Transverse colon (tissue), 4 donors: ENCODE measurements around the gene DLG2. TPM values are rescaled to one million over a fixed set of nuclear protein-coding genes. Genes with fewer than 3 reads are reported as not detected.

ENCODE experiments used
- DNase-seq: peaks from one replicate; pipeline ENCODE4 v3.0.0-alpha.2; 2019
- H3K27ac ChIP-seq, 4 donors: fragments of 200-600 bp; sonication (generic); 2 replicates each; pipeline ENCODE4 v1.5.1; 2016 to 2018; ENCODE audit warnings: inconsistent platforms in 4 of 4
- H3K27me3 ChIP-seq: fragments of 200-600 bp; sonication (generic); 2 replicates; pipeline ENCODE4 v1.5.1; 2017; ENCODE audit warnings: inconsistent platforms
- H3K36me3 ChIP-seq, 4 donors: fragments of 200-600 bp; sonication (generic); 2 replicates each; pipeline ENCODE4 v1.5.1; 2017 to 2019; ENCODE audit warnings: inconsistent platforms in 4 of 4
- H3K4me1 ChIP-seq, 4 donors: fragments of 200-600 bp; sonication (generic); 2 replicates each; pipeline ENCODE4 v1.5.1; 2017 to 2020; ENCODE audit warnings: inconsistent platforms in 4 of 4
- H3K4me3 ChIP-seq, 4 donors: fragments of 200-600 bp; sonication (generic); 1 replicate in 1 of 4; 2 replicates in 3 of 4; pipeline versions ENCODE4 v1.5.1 to v1.6.1; 2017 to 2019; ENCODE audit warnings: inconsistent platforms in 4 of 4
- H3K9me3 ChIP-seq, 2 donors: fragments of 200-600 bp; sonication (generic); 2 replicates each; pipeline ENCODE4 v1.5.1; 2017 to 2019; ENCODE audit warnings: inconsistent platforms in 2 of 2
- EP300 ChIP-seq: sonication (generic); formaldehyde crosslinking; IDR thresholded peaks from one replicate; pipeline ENCODE4 v1.6.1; 2017; ENCODE audit warnings: antibody characterized with exemption, low read depth
- POLR2A ChIP-seq: fragments of 450-650 bp; IDR thresholded peaks from one replicate; pipeline ENCODE4 v1.6.1; 2016; ENCODE audit warnings: antibody characterized with exemption, mild to moderate bottlenecking, moderate library complexity
- POLR2AphosphoS5 ChIP-seq, 3 donors: sonication (generic); formaldehyde crosslinking; IDR thresholded peaks; one replicate each; pipeline ENCODE4 v1.6.1; 2016; ENCODE audit warnings: antibody characterized with exemption in 3 of 3
- WGBS, 2 donors: methylation state at CpG; one replicate each; pipeline ENCODE4 v1.1.5; 2018; ENCODE audit warnings: low coverage in 1 of 2; 5-methylcytosine and 5-hydroxymethylcytosine counted together
- in situ Hi-C, 4 donors: fragments of 200-750 bp; cut with MboI; loops; one replicate each; pipeline versions ENCODE4 v1.15.0 to v1.15.1; 2017; ENCODE audit warnings: low sequenced_read_pairs in 3 of 4, low pct_ligation_motif_present in 1 of 4, low pct_unique_long_range_greater_than_20kb in 1 of 4
- intact Hi-C: fragments of 100-400 bp; cut with DNase I; formaldehyde crosslinking; loops from one replicate; pipeline ENCODE4 v1.15.1; 2023; ENCODE audit warnings: low total_unique reads
- total RNA-seq, 4 donors: library from RNA; depleted of rRNA; stranded (reverse); fragments of >200 nt; gene quantifications; one replicate each; pipeline ENCODE4 v1.1.0, GENCODE V29; 2016
- TF ChIP-seq, protein P1 (sequence below), 5 experiments: fragments of 200-600 bp in 3 of 5; fragments of 450-650 bp in 2 of 5; sonication (generic) in 3 of 5; IDR thresholded peaks; 1 replicate in 2 of 5; 2 replicates in 3 of 5; pipeline ENCODE4 v1.5.1; 2016 to 2017; ENCODE audit warnings: antibody characterized with exemption in 5 of 5, inconsistent platforms in 3 of 5, mild to moderate bottlenecking in 2 of 5, moderate library complexity in 1 of 5

DLG2 gene
- total RNA-seq, 4 donors from 2014 or later: 1.9 to 28.3 (median 3.7) TPM

- TF ChIP-seq EP300: no peak
- TF ChIP-seq, protein P1, sequence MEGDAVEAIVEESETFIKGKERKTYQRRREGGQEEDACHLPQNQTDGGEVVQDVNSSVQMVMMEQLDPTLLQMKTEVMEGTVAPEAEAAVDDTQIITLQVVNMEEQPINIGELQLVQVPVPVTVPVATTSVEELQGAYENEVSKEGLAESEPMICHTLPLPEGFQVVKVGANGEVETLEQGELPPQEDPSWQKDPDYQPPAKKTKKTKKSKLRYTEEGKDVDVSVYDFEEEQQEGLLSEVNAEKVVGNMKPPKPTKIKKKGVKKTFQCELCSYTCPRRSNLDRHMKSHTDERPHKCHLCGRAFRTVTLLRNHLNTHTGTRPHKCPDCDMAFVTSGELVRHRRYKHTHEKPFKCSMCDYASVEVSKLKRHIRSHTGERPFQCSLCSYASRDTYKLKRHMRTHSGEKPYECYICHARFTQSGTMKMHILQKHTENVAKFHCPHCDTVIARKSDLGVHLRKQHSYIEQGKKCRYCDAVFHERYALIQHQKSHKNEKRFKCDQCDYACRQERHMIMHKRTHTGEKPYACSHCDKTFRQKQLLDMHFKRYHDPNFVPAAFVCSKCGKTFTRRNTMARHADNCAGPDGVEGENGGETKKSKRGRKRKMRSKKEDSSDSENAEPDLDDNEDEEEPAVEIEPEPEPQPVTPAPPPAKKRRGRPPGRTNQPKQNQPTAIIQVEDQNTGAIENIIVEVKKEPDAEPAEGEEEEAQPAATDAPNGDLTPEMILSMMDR (IDR thresholded peaks at IDR 0.05): no peak
- TF ChIP-seq POLR2A: no peak
- TF ChIP-seq POLR2AphosphoS5 (IDR thresholded peaks at IDR 0.05): no peak
- Histone ChIP-seq H3K27me3 (no peaks in the 10 kb centered on the region), H3K36me3 (no peaks in the 10 kb centered on the region), H3K9me3 (no peaks in the 10 kb centered on the region), H3K27ac (no peak overlapping the region), H3K4me1 (no peaks in the 10 kb centered on the region), H3K4me3 (no peak overlapping the region)
- in situ Hi-C loops: no loop called here
- WGBS, 2 donors: 55 to 61% methylated on average over 2 of the region's 2 CpGs
- intact Hi-C loops: no loop called here
- DNase-seq: no peak
These were observed 1997.4 kb downstream of the DLG2 start for GRCh38 chr11:83629775-83630174.

- no peak overlapping the region for H3K4me3 ChIP-seq
- in situ Hi-C loops (no loop called here), intact Hi-C loops (no loop called here)
- H3K27ac ChIP-seq: no peak overlapping the region
- no peak for DNase-seq
- H3K36me3 ChIP-seq: no peaks in the 10 kb centered on the region
- no peaks in the 10 kb centered on the region for H3K4me1 ChIP-seq
- no peaks in the 10 kb centered on the region for H3K9me3 ChIP-seq
- no peaks in the 10 kb centered on the region for H3K27me3 ChIP-seq
- WGBS, 2 donors: 59 to 64% methylated on average over 5 of the region's 5 CpGs
- TF ChIP-seq POLR2A: no peak
- TF ChIP-seq POLR2AphosphoS5 (IDR thresholded peaks at IDR 0.05): no peak
- no peak for TF ChIP-seq EP300
- TF ChIP-seq, protein P1 (IDR thresholded peaks at IDR 0.05): no peak
These were observed 1998.4 kb downstream of the DLG2 start for GRCh38 chr11:83628622-83629355.

DNA sequence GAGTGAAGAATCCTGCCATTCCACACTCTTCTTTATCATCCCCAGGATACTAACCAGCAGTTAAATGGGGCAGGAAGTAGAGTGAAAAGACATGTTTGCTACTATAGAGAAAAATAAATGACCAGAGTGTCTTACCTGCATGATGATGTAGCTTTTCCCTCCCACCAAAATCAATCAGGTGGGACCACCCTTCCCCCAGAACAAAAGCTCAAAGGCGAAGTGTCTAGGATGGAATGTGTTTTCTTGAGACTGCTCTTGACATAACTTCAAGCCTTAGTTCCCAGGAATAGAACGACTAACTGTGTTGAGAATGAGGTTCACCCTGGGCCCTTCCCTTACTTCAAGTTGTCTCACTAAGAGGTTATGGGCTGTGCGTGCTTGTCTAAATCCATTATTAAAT, 2001.8 kb downstream of the DLG2 start:
- intact Hi-C loops (no loop called here), in situ Hi-C loops (no loop called here)
- no peak for DNase-seq
- Histone ChIP-seq H3K27ac (no peak overlapping the region), H3K4me3 (no peak overlapping the region), H3K27me3 (no peaks in the 10 kb centered on the region), H3K9me3 (no peaks in the 10 kb centered on the region), H3K36me3 (no peaks in the 10 kb centered on the region), H3K4me1 (no peaks in the 10 kb centered on the region)
- TF ChIP-seq POLR2A: no peak
- TF ChIP-seq, protein P1 (IDR thresholded peaks at IDR 0.05): no peak
- no peak for TF ChIP-seq EP300
- no peak for TF ChIP-seq POLR2AphosphoS5 (IDR thresholded peaks at IDR 0.05)
- 85 to 100% methylated on average over 1 to 3 of the region's 3 CpGs for WGBS, 2 donors

GRCh38 chr11:83617671-83618070, 2009.5 kb downstream of the DLG2 start:
- in situ Hi-C loops (no loop called here), intact Hi-C loops (no loop called here)
- DNase-seq: no peak
- Histone ChIP-seq H3K9me3 (no peaks in the 10 kb centered on the region), H3K4me1 (no peaks in the 10 kb centered on the region), H3K36me3 (no peaks in the 10 kb centered on the region), H3K27me3 (no peaks in the 10 kb centered on the region), H3K27ac (no peak overlapping the region), H3K4me3 (no peak overlapping the region)
- no peak for TF ChIP-seq EP300
- no peak for TF ChIP-seq POLR2AphosphoS5 (IDR thresholded peaks at IDR 0.05)
- no peak for TF ChIP-seq POLR2A
- TF ChIP-seq, protein P1 (IDR thresholded peaks at IDR 0.05): no peak
- WGBS, 2 donors: 60 to 77% methylated on average over 1 of the region's 1 CpG
